ENCODE measurements around the gene MPPED2.
"Not testable (repeated sequence)": the region's sequence is repeated elsewhere in the genome, so short reads cannot be mapped to it uniquely, and the experiment has no call there.

MPPED2 gene

GRCh38 chr11:30578406-30578805 is 7.7 kb downstream of the MPPED2 start:
- no peak for DNase-seq (ENCODE audit: low read depth, low spot score)

- no peak for DNase-seq (ENCODE audit: low read depth, low spot score)
Observed at GRCh38 chr11:30573951-30574350, 12.2 kb downstream of the MPPED2 start.

- DNase-seq (ENCODE audit: low read depth, low spot score) = no peak
Observed at GRCh38 chr11:30568931-30569330, 17.2 kb downstream of the MPPED2 start.

GRCh38 chr11:30567644-30568043 is 18.5 kb downstream of the MPPED2 start:
- no peak for DNase-seq (ENCODE audit: low read depth, low spot score)

GRCh38 chr11:30567120-30567519 is 19.0 kb downstream of the MPPED2 start:
- DNase-seq (ENCODE audit: low read depth, low spot score) = no peak

- no peak for DNase-seq (ENCODE audit: low read depth, low spot score)
Observed at GRCh38 chr11:30566482-30566881, 19.7 kb downstream of the MPPED2 start.

- DNase-seq (ENCODE audit: low read depth, low spot score) = no peak
Observed at GRCh38 chr11:30565027-30565426, 21.1 kb downstream of the MPPED2 start.

- no peak for DNase-seq (ENCODE audit: low read depth, low spot score)
Observed at GRCh38 chr11:30561691-30562415, 24.3 kb downstream of the MPPED2 start.

- DNase-seq (ENCODE audit: low read depth, low spot score) = no peak
Observed at GRCh38 chr11:30560206-30561106, 25.7 kb downstream of the MPPED2 start.

- no peak for DNase-seq (ENCODE audit: low read depth, low spot score)
Observed at GRCh38 chr11:30559004-30559403, 27.1 kb downstream of the MPPED2 start.

GRCh38 chr11:30554587-30554986 is 31.6 kb downstream of the MPPED2 start:
- DNase-seq (ENCODE audit: low read depth, low spot score) = not testable (repeated sequence)

- no peak for DNase-seq (ENCODE audit: low read depth, low spot score)
Observed at GRCh38 chr11:30553521-30554110, 32.5 kb downstream of the MPPED2 start.

GRCh38 chr11:30552839-30553238 is 33.3 kb downstream of the MPPED2 start:
- no peak for DNase-seq (ENCODE audit: low read depth, low spot score)

GRCh38 chr11:30550022-30550542 is 36.1 kb downstream of the MPPED2 start:
- DNase-seq (ENCODE audit: low read depth, low spot score) = no peak

- no peak for DNase-seq (ENCODE audit: low read depth, low spot score)
Observed at GRCh38 chr11:30549565-30549964, 36.6 kb downstream of the MPPED2 start.

GRCh38 chr11:30546334-30546733 is 39.8 kb downstream of the MPPED2 start:
- DNase-seq (ENCODE audit: low read depth, low spot score) = no peak

- no peak for DNase-seq (ENCODE audit: low read depth, low spot score)
Observed at GRCh38 chr11:30545507-30545906, 40.6 kb downstream of the MPPED2 start.

GRCh38 chr11:30543066-30543465 is 43.1 kb downstream of the MPPED2 start:
- DNase-seq (ENCODE audit: low read depth, low spot score) = no peak

GRCh38 chr11:30540781-30541180 is 45.4 kb downstream of the MPPED2 start:
- DNase-seq (ENCODE audit: low read depth, low spot score) = no peak

- DNase-seq (ENCODE audit: low read depth, low spot score) = no peak
Observed at GRCh38 chr11:30538251-30538650, 47.9 kb downstream of the MPPED2 start.

GRCh38 chr11:30535818-30536217 is 50.3 kb downstream of the MPPED2 start:
- no peak for DNase-seq (ENCODE audit: low read depth, low spot score)

- DNase-seq (ENCODE audit: low read depth, low spot score) = no peak
Observed at GRCh38 chr11:30533445-30533947, 52.7 kb downstream of the MPPED2 start.
